Endothelial cell of umbilical vein (primary cell): ENCODE data around the gene PLPPR3.

ENCODE experiments used
- CTCF ChIP-seq, 2 donors: IDR thresholded peaks; 1 replicate in 1 of 2; 2 replicates in 1 of 2; pipeline ENCODE4 v1.5.1; 2011; ENCODE audit warnings: low read length in 2 of 2, mild to moderate bottlenecking in 2 of 2, moderate library complexity in 2 of 2, control low read depth in 1 of 2, inconsistent platforms in 1 of 2, low read depth in 1 of 2; ENCODE audit not compliant: insufficient read depth in 1 of 2; ENCODE audit errors: extremely low read depth in 1 of 2
- POLR2A ChIP-seq: IDR thresholded peaks from 2 replicates; pipeline ENCODE4 v1.6.1; 2012; ENCODE audit warnings: low read depth, mild to moderate bottlenecking, control low read depth, low read length

- TF ChIP-seq CTCF (IDR thresholded peaks at IDR 0.05; ENCODE audit: extremely low read depth in 1 of 2, insufficient read depth in 1 of 2, low read depth in 1 of 2, low read length in 2 of 2), result no peak
- no peak for TF ChIP-seq POLR2A
Measured at GRCh38 chr19:843180-843835, 21.6 kb upstream of the PLPPR3 start.
